Type B pancreatic cell (in vitro differentiated cells): ENCODE results near the gene TUBGCP4. TPM values are rescaled to one million over a fixed set of nuclear protein-coding genes. Genes with fewer than 3 reads are reported as not detected.

Experiments used
- DNase-seq: peaks from one replicate; pipeline ENCODE4 v3.0.0; 2021; ENCODE audit warnings: mixed read lengths; ENCODE audit not compliant: unreplicated experiment; ENCODE audit errors: extremely low spot score
- H3K27ac Mint-ChIP-seq: 2 replicates; pipeline ENCODE4 v1.8.0; 2021; ENCODE audit warnings: mild to moderate bottlenecking, mixed read lengths
- H3K27me3 Mint-ChIP-seq: 2 replicates; pipeline ENCODE4 v1.8.0; 2021; ENCODE audit warnings: mixed read lengths
- H3K36me3 Mint-ChIP-seq: 2 replicates; pipeline ENCODE4 v1.8.0; 2021; ENCODE audit warnings: mixed read lengths
- H3K4me1 Mint-ChIP-seq: one replicate; pipeline ENCODE4 v1.8.0; 2021; ENCODE audit warnings: mixed read lengths; ENCODE audit not compliant: unreplicated experiment
- H3K4me3 Mint-ChIP-seq: 2 replicates; pipeline ENCODE4 v1.8.0; 2021; ENCODE audit warnings: mild to moderate bottlenecking, mixed read lengths
- H3K9me3 Mint-ChIP-seq: 2 replicates; pipeline ENCODE4 v1.8.0; 2021; ENCODE audit warnings: mixed read lengths
- total RNA-seq: library from RNA; stranded (reverse); gene quantifications from 2 replicates; pipeline ENCODE4 v1.2.1, GENCODE V29; 2021; ENCODE audit warnings: low replicate concordance
- TF ChIP-seq, protein P1 (sequence below): fragments of 200-600 bp; sonication (generic); conservative IDR thresholded peaks from 2 replicates; pipeline ENCODE4 v1.5.0; 2021; ENCODE audit warnings: antibody characterized with exemption, mild to moderate bottlenecking

The TUBGCP4 gene
- total RNA-seq, 1 donor from 2014 or later, result 29.1 TPM

DNA sequence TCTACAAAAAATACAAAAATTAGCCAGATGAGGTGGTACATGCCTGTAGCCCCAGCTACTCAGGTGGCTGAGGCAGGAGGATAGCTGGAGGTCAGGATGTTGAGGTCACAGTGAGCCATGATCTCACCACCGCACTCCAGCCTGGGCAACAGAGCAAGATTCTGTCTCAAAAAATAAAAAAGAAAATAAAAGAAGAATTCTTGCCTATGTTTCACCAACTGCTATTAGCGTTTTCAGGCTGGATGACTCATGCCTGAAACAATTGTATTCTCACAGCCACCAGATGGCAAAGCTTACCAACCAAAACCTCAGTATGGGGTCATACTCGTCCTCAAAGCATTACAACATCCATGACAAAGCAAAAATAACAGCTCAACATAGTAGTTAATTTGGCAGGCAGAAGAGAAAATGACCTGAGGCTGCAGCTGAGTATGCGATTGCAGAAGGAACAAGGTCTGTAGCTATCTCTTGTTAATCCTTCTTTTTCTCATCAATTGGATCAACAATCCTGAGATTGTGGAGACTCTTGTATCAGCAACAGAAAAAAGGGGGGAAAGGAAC lies 69.9 kb downstream of the TUBGCP4 start:
- Mint-ChIP-seq H3K9me3 (no peaks in the 10 kb centered on the region), H3K4me1 (peaks cover 8% of the 10 kb centered on the region), H3K27ac (peak overlapping the region; percentile 85), H3K27me3 (no peaks in the 10 kb centered on the region), H3K4me3 (peak overlapping the region; percentile 26), H3K36me3 (peaks cover 27% of the 10 kb centered on the region)
- TF ChIP-seq, protein P1, sequence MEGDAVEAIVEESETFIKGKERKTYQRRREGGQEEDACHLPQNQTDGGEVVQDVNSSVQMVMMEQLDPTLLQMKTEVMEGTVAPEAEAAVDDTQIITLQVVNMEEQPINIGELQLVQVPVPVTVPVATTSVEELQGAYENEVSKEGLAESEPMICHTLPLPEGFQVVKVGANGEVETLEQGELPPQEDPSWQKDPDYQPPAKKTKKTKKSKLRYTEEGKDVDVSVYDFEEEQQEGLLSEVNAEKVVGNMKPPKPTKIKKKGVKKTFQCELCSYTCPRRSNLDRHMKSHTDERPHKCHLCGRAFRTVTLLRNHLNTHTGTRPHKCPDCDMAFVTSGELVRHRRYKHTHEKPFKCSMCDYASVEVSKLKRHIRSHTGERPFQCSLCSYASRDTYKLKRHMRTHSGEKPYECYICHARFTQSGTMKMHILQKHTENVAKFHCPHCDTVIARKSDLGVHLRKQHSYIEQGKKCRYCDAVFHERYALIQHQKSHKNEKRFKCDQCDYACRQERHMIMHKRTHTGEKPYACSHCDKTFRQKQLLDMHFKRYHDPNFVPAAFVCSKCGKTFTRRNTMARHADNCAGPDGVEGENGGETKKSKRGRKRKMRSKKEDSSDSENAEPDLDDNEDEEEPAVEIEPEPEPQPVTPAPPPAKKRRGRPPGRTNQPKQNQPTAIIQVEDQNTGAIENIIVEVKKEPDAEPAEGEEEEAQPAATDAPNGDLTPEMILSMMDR, result peak; percentile 55
- DNase-seq, result no peak

DNA sequence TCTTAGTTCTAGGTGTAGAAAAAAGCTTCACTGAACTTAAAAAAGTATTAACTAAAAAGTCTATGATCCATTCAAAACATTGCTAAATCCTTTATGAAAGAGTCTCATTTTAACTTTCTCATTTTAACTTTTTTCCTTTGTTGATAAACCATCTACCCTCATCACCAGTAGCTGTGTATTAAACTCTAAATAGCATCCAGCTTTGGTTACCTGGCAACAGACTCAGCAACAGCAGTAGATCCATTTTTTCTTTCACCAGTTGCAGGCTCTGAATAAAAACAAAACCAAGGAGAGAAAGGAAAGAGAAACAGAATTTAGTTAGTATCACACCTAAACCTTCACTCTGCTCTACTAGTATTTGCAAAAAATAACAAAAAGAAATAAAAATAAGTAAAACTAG lies 70.4 kb downstream of the TUBGCP4 start:
- TF ChIP-seq, protein P1, result no peak
- H3K4me1 Mint-ChIP-seq, result peaks cover 8% of the 10 kb centered on the region
- no peaks in the 10 kb centered on the region for H3K9me3 Mint-ChIP-seq
- no peak overlapping the region for H3K4me3 Mint-ChIP-seq
- peak overlapping the region; percentile 85 for H3K27ac Mint-ChIP-seq
- H3K36me3 Mint-ChIP-seq, result peaks cover 27% of the 10 kb centered on the region
- no peaks in the 10 kb centered on the region for H3K27me3 Mint-ChIP-seq
- no peak for DNase-seq

DNA sequence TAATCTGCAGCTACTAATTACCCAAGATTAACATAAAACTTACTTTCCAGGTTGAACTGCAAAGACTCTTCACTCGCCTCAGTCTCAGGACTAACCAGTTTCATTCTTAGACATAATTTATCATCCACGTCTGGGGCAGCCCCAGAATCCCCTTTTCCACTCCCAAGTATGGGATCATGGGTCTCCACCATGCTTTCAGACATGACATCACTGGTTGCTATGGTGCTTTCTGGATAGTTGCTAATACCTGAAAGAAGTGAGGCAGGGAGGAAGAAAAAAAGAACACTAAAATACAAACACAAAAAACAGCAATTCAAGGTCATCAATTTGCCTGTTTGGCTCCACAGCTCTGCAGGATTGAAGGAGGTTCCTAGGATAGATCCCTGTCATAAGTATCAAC lies 75.4 kb downstream of the TUBGCP4 start:
- no peak overlapping the region for H3K4me3 Mint-ChIP-seq
- no peak overlapping the region for H3K27ac Mint-ChIP-seq
- H3K9me3 Mint-ChIP-seq, result no peaks in the 10 kb centered on the region
- H3K36me3 Mint-ChIP-seq, result peaks cover 17% of the 10 kb centered on the region
- H3K27me3 Mint-ChIP-seq, result no peaks in the 10 kb centered on the region
- no peak for DNase-seq
- TF ChIP-seq, protein P1, result no peak
- H3K4me1 Mint-ChIP-seq, result peaks cover under 1% of the 10 kb centered on the region

DNA sequence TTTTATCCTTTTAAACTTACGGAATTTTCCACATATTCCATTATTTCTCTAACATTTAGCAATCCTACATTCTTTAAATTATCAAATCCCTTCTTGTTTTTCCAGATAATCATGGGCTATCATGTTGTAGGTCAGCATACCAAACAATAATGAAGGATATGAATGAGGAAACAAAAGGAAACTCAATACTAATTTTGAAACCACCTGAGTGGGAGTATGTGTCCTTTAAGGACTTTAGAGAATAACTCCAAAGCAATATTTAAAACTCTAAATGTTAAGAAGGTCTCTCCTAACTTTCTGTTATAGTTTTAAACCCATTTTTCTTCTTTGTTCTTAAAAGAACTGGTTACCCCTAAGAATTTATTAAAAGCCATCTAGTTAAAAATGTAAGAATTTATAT lies 79.1 kb downstream of the TUBGCP4 start:
- Mint-ChIP-seq H3K27me3 (no peaks in the 10 kb centered on the region), H3K4me3 (no peak overlapping the region), H3K4me1 (no peaks in the 10 kb centered on the region), H3K36me3 (peaks cover 12% of the 10 kb centered on the region), H3K27ac (no peak overlapping the region), H3K9me3 (no peaks in the 10 kb centered on the region)
- TF ChIP-seq, protein P1, result no peak
- no peak for DNase-seq

Other genes starting within 250 kb of the TUBGCP4 start
- gene TMEM62, start 237.5 kb upstream of the TUBGCP4 start, total RNA-seq, result 11.5 and 22.1 TPM in 2 replicates
- gene CCNDBP1, start 185.7 kb upstream of the TUBGCP4 start, total RNA-seq, result 28.2 and 41.5 TPM in 2 replicates
- not detected in 2 replicates for gene EPB42, start 150.1 kb upstream of the TUBGCP4 start, total RNA-seq
- 0.22 and 0.71 TPM in 2 replicates for gene TGM5, start 104.2 kb upstream of the TUBGCP4 start, total RNA-seq
- gene TGM7, start 68.8 kb upstream of the TUBGCP4 start, total RNA-seq, result not detected in 2 replicates
- gene LCMT2, start 40.5 kb upstream of the TUBGCP4 start, total RNA-seq, result 12.5 and 13.7 TPM in 2 replicates
- 28.8 and 45.6 TPM in 2 replicates for gene ZSCAN29, start 58 bp upstream of the TUBGCP4 start, total RNA-seq
- 68.3 and 101 TPM in 2 replicates for gene TP53BP1, start 122.1 kb downstream of the TUBGCP4 start, total RNA-seq
- gene MAP1A, start 146.5 kb downstream of the TUBGCP4 start, total RNA-seq, result 6.0 and 18.2 TPM in 2 replicates
- gene PPIP5K1, start 219.1 kb downstream of the TUBGCP4 start, total RNA-seq, result 58.2 and 87.0 TPM in 2 replicates
- gene CKMT1B, start 222.9 kb downstream of the TUBGCP4 start, total RNA-seq, result 41.2 and 73.2 TPM in 2 replicates
- 0.77 and 1.2 TPM in 2 replicates for gene STRC, start 247.7 kb downstream of the TUBGCP4 start, total RNA-seq